B cell (primary cell): ENCODE data around the gene TBC1D30.

Experiments
- CTCF ChIP-seq: fragments of 200-600 bp; IDR thresholded peaks from one replicate; pipeline ENCODE4 v1.8.0; 2022; ENCODE audit warnings: antibody characterized with exemption, mild to moderate bottlenecking
- EZH2 ChIP-seq: IDR thresholded peaks from 2 replicates; pipeline ENCODE4 v1.6.1; 2012; ENCODE audit warnings: borderline replicate concordance, low read depth, mild to moderate bottlenecking, moderate library complexity, low read length; ENCODE audit not compliant: insufficient read depth, poor library complexity, severe bottlenecking

GRCh38 chr12:64790166-64790565, 34.3 kb upstream of the TBC1D30 start:
- TF ChIP-seq EZH2 (no peak), CTCF (no peak)
